ENCODE measurements around the gene ATP11C.
"Not testable (repeated sequence)": the region's sequence is repeated elsewhere in the genome, so short reads cannot be mapped to it uniquely, and the experiment has no call there.

The ATP11C gene

DNA sequence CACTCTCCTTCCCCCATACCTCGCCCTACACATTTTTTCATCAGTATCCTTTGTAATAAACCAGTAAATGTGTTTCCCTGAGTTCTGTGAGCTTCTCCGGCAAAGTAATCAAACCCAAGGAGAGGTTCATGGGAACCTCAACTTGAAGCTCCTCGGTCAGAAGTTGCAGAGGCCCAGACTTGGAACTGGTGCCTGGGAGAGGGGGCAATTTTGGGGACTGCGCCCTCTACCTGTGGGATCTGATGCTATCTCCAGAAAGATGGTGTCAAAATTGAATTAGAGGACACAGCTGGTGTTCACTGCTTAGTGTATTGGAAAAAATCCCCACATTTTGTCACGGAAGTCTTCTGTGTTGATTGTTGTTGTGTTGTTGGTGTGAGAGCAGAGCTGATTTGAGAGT lies 70.6 kb downstream of the ATP11C start:
- no peak for TF ChIP-seq CTCF (IDR thresholded peaks at IDR 0.05)
- Histone ChIP-seq H2AFZ (no peak overlapping the region), H3K79me2 (no peaks in the 10 kb centered on the region), H3K9ac (no peak overlapping the region), H3K4me1 (no peaks in the 10 kb centered on the region), H3K36me3 (ENCODE audit: control insufficient read depth, insufficient read depth, low read length) (no peaks in the 10 kb centered on the region), H3K27ac (no peak overlapping the region), H3K4me3 (ENCODE audit: low read depth, low read length) (no peak overlapping the region), H3K9me3 (ENCODE audit: control insufficient read depth, low read length) (no peaks in the 10 kb centered on the region), H3K27me3 (ENCODE audit: control insufficient read depth, insufficient read depth, low read length) (no peaks in the 10 kb centered on the region), H3K4me2 (ENCODE audit: low read length) (no peak overlapping the region)

DNA sequence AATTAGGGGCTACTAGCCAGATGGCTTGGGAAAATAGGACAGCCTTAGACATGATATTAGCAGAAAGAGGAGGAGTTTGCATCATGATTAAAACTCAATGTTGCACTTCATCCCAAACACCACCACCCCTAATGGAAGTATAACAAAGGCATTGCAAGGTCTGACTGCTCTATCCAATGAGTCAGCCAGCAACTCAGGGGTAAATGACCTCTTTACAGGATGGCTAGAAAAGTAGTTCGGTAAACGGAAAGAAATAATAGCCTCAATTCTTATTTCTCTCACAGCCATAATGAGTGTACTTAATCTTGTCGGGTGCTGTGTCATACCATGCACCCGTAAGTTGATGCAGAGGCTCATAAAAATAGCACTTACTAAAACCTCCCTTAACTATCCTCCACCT lies 76.0 kb downstream of the ATP11C start:
- not testable (repeated sequence) for H3K9me3 ChIP-seq (ENCODE audit: control insufficient read depth, low read length); H3K79me2 ChIP-seq

DNA sequence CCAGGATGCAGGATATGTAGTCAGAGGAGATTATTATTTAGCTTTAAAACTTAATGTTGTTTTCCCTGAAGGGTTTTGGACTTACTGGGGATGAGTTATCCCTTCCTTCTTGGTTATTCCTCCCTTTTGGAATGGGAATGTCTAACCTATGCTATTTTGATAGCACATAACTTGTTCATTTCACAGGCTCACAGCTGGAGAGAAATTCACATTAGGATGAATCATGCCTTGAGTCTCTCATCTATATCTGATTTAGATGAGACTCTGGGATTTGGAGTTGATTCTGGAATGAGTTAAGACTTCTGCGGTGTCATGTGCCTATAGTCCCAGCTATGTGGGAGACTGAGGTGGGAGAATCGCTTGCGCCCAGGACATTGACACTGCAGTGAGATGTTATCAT lies 81.1 kb downstream of the ATP11C start:
- Histone ChIP-seq H3K4me2 (ENCODE audit: low read length) (no peak overlapping the region), H3K79me2 (no peaks in the 10 kb centered on the region), H3K36me3 (ENCODE audit: control insufficient read depth, insufficient read depth, low read length) (no peaks in the 10 kb centered on the region), H3K4me1 (no peaks in the 10 kb centered on the region), H3K27ac (no peak overlapping the region), H3K27me3 (ENCODE audit: control insufficient read depth, insufficient read depth, low read length) (no peaks in the 10 kb centered on the region), H3K4me3 (ENCODE audit: low read depth, low read length) (no peak overlapping the region), H2AFZ (no peak overlapping the region), H3K9me3 (ENCODE audit: control insufficient read depth, low read length) (no peaks in the 10 kb centered on the region), H3K9ac (no peak overlapping the region)
- no peak for TF ChIP-seq CTCF (IDR thresholded peaks at IDR 0.05)

More for the DNA sequence above, 76.0 kb downstream of the ATP11C start:
- H3K9ac ChIP-seq; H2AFZ ChIP-seq; H3K4me3 ChIP-seq (ENCODE audit: low read depth, low read length); H3K36me3 ChIP-seq (ENCODE audit: control insufficient read depth, insufficient read depth, low read length); H3K4me1 ChIP-seq; H3K4me2 ChIP-seq (ENCODE audit: low read length); H3K27me3 ChIP-seq (ENCODE audit: control insufficient read depth, insufficient read depth, low read length); H3K27ac ChIP-seq: not testable (repeated sequence)

- Histone ChIP-seq H3K4me2 (ENCODE audit: low read length) (no peak overlapping the region), H3K79me2 (no peaks in the 10 kb centered on the region), H3K27ac (no peak overlapping the region), H3K9me3 (ENCODE audit: control insufficient read depth, low read length) (no peaks in the 10 kb centered on the region), H3K4me1 (no peaks in the 10 kb centered on the region), H3K4me3 (ENCODE audit: low read depth, low read length) (no peak overlapping the region), H3K9ac (no peak overlapping the region), H2AFZ (no peak overlapping the region), H3K27me3 (ENCODE audit: control insufficient read depth, insufficient read depth, low read length) (no peaks in the 10 kb centered on the region), H3K36me3 (ENCODE audit: control insufficient read depth, insufficient read depth, low read length) (no peaks in the 10 kb centered on the region)
- no peak for TF ChIP-seq CTCF (IDR thresholded peaks at IDR 0.05)
These were observed 81.9 kb downstream of the ATP11C start for GRCh38 chrX:139850968-139851367.

DNA sequence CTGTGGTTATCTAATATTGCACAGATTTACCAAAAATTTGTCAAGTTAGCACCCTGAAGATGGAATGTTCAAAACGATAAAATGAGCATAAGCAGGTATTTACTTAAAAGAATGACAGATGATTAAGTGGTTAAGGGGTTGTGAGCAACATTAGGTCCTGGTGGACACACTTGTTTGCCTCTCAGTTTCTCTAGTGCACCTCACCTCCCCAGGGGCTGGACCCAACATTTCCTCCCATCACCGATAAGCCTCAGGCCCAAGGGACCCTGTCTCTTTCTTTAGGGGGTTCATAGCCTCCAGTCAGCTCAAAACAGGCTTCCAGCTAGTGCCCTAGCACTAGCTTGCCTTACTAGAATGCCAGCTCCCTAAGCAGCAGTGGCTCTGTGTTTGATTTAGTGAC lies 88.0 kb downstream of the ATP11C start:
- H3K36me3 ChIP-seq (ENCODE audit: control insufficient read depth, insufficient read depth, low read length), result no peaks in the 10 kb centered on the region
- H3K27ac ChIP-seq, result no peak overlapping the region
- H2AFZ ChIP-seq, result no peak overlapping the region
- no peak overlapping the region for H3K9ac ChIP-seq
- H3K79me2 ChIP-seq, result no peaks in the 10 kb centered on the region
- no peaks in the 10 kb centered on the region for H3K27me3 ChIP-seq (ENCODE audit: control insufficient read depth, insufficient read depth, low read length)
- no peak overlapping the region for H3K4me3 ChIP-seq (ENCODE audit: low read depth, low read length)
- no peak overlapping the region for H3K4me2 ChIP-seq (ENCODE audit: low read length)
- peaks cover 4% of the 10 kb centered on the region for H3K4me1 ChIP-seq
- no peaks in the 10 kb centered on the region for H3K9me3 ChIP-seq (ENCODE audit: control insufficient read depth, low read length)
- no peak for TF ChIP-seq CTCF (IDR thresholded peaks at IDR 0.05)
